HepG2 (cell line): Measurements from ENCODE around the gene ANKZF1. TPM values are rescaled to one million over a fixed set of nuclear protein-coding genes. Genes with fewer than 3 reads are reported as not detected.

ENCODE experiments used
- ATF1 ChIP-seq: IDR thresholded peaks from 2 replicates; pipeline ENCODE4 v1.6.1; 2016; ENCODE audit warnings: mild to moderate bottlenecking, control low read depth
- EZH2 ChIP-seq: conservative IDR thresholded peaks from 2 replicates; pipeline ENCODE4 v1.6.1; 2012; ENCODE audit warnings: mild to moderate bottlenecking, low read depth, low read length, moderate library complexity
- HOXA9 ChIP-seq: sonication (generic); formaldehyde crosslinking; IDR thresholded peaks from 2 replicates; pipeline ENCODE4 v1.8.1; 2022; ENCODE audit warnings: missing genetic modification reagents, mild to moderate bottlenecking, moderate library complexity, borderline replicate concordance
- IKZF1 ChIP-seq: fragments of 450-650 bp; IDR thresholded peaks from 2 replicates; pipeline ENCODE4 v1.7.1; 2016
- MTA3 ChIP-seq: sonication (generic); formaldehyde crosslinking; IDR thresholded peaks from 2 replicates; pipeline ENCODE4 v1.4.0; 2020; ENCODE audit warnings: missing genetic modification reagents
- NFKB2 ChIP-seq: sonication (generic); formaldehyde crosslinking; IDR thresholded peaks from 2 replicates; pipeline ENCODE4 v1.4.0; 2020; ENCODE audit warnings: missing genetic modification reagents, borderline replicate concordance
- PCBP1 ChIP-seq: fragments of 200-400 bp; formaldehyde crosslinking; IDR thresholded peaks from 2 replicates; pipeline ENCODE4 v1.6.1; 2017; ENCODE audit warnings: mild to moderate bottlenecking, low read depth, low read length, borderline replicate concordance
- RBFOX2 ChIP-seq: fragments of 200-400 bp; formaldehyde crosslinking; IDR thresholded peaks from 2 replicates; pipeline ENCODE4 v1.6.1; 2017; ENCODE audit warnings: low read depth, mild to moderate bottlenecking, low read length
- RBM22 ChIP-seq: fragments of 200-400 bp; formaldehyde crosslinking; optimal IDR thresholded peaks from 2 replicates; pipeline ENCODE3; 2017; ENCODE audit warnings: mild to moderate bottlenecking, low read length, moderate library complexity
- SMAD9 ChIP-seq: sonication (generic); formaldehyde crosslinking; IDR thresholded peaks from 2 replicates; pipeline ENCODE4 v1.5.1; 2020; ENCODE audit warnings: mild to moderate bottlenecking, missing genetic modification reagents
- TSC22D2 ChIP-seq: sonication (generic); formaldehyde crosslinking; IDR thresholded peaks from 2 replicates; pipeline ENCODE4 v1.5.1; 2020; ENCODE audit warnings: missing genetic modification reagents, mild to moderate bottlenecking, borderline replicate concordance
- ZBTB20 ChIP-seq: sonication (generic); formaldehyde crosslinking; IDR thresholded peaks from 2 replicates; pipeline ENCODE4 v1.8.1; 2023; ENCODE audit warnings: missing genetic modification reagents, low read depth, mild to moderate bottlenecking, borderline replicate concordance
- ZNF317 ChIP-seq: sonication (generic); formaldehyde crosslinking; IDR thresholded peaks from 2 replicates; pipeline ENCODE4 v1.5.0; 2020; ENCODE audit warnings: mild to moderate bottlenecking, missing genetic modification reagents
- ZNF567 ChIP-seq: sonication (generic); formaldehyde crosslinking; IDR thresholded peaks from 2 replicates; pipeline ENCODE4 v1.8.1; 2023; ENCODE audit warnings: mild to moderate bottlenecking, missing genetic modification reagents, borderline replicate concordance
- ZNF629 ChIP-seq: sonication (generic); formaldehyde crosslinking; conservative IDR thresholded peaks from 2 replicates; pipeline ENCODE4 v1.5.0; 2020; ENCODE audit warnings: missing genetic modification reagents
- ZNF781 ChIP-seq: sonication (generic); formaldehyde crosslinking; IDR thresholded peaks from 2 replicates; pipeline ENCODE4 v1.5.1; 2020; ENCODE audit warnings: borderline replicate concordance, mild to moderate bottlenecking, missing genetic modification reagents; ENCODE audit errors: not compliant biosample characterization
- polyA plus RNA-seq, 8 experiments: library from polyadenylated mRNA; depleted of rRNA in 3 of 8; stranded (reverse) in 7 of 8; unstranded in 1 of 8; fragments of >200 nt; fragmentation: Illumina TruSeq in 4 of 8; extraction: Trizol in 4 of 8; gene quantifications; 2 replicates each; pipeline versions ENCODE4 v1.2.1 to v1.2.3, GENCODE V29; 2011 to 2016; ENCODE audit warnings: low read depth in 4 of 8, missing spikeins in 1 of 8, mixed read lengths in 1 of 8; ENCODE audit not compliant: insufficient read depth in 1 of 8
- total RNA-seq, 5 experiments: library from RNA; depleted of rRNA; stranded (reverse); fragments of >200 nt; fragmentation: Illumina TruSeq; extraction: Trizol; gene quantifications; 2 replicates each; pipeline ENCODE4 v1.2.3, GENCODE V29; 2016; ENCODE audit warnings: low read depth in 1 of 5
- TF ChIP-seq, protein P1 (sequence below): sonication (generic); formaldehyde crosslinking; IDR thresholded peaks from 2 replicates; pipeline ENCODE4 v1.4.0; 2020; ENCODE audit warnings: missing genetic modification reagents
- TF ChIP-seq, protein P2 (sequence below): sonication (generic); formaldehyde crosslinking; IDR thresholded peaks from 2 replicates; pipeline ENCODE4 v1.4.0; 2020; ENCODE audit warnings: missing genetic modification reagents
- TF ChIP-seq, protein P3 (sequence below): sonication (generic); formaldehyde crosslinking; IDR thresholded peaks from 2 replicates; pipeline ENCODE4 v1.4.0; 2020; ENCODE audit warnings: missing genetic modification reagents
- TF ChIP-seq, protein P4 (sequence below): sonication (generic); formaldehyde crosslinking; IDR thresholded peaks from 2 replicates; pipeline ENCODE4 v1.4.0; 2020; ENCODE audit warnings: missing genetic modification reagents; ENCODE audit errors: not compliant biosample characterization

The ANKZF1 gene
- total and polyA plus RNA-seq, 2 of the 13 experiments (the other 11 are each of a cell fraction or from before 2014, with no cell fraction given) = 25.3 to 128 TPM

DNA sequence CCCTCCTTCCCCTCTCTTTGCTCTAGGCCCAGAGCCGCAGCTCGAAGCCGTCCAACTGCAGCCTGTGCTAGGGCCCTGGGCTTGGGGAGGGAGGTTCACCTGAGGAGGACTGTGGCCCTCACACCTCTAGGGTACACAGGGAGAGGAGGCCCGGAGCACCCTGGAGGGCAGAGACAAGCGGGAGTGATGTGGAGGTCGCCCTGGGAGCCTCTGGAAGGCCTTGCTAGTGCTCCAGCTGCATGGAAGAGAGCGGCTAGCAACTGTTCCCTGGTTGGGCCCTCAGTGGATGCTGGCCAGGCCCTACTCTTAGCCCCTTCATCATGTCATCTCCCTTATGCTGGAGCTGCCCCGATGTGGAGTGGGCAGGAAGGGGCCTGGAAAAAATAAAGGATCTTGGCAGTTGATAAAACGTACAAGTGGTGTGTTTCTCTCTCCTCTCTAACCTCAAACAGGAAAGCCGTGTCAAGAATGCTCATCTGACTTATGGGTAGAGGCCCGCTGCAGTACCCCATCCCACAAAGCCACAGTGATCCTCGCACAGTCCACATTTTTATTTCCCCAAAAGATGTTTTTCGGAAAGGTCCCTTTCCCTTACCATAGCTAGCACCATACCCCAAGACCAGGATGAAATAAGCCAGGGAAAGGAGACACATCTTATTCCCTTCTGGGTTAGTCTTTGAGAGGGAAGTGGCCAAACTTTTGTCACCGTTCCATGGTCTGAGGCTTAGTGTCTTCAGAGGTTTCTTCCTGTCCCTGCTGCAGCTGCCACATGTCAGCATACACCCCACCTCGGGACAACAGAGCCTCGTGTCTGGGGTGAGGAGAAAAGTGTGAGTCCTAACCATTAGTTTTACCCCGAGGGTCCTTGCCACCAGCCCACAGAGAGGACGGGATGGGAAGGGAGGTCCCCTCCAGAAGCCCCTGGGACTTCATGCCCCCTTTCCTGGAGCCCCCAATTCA lies 20.1 kb upstream of the ANKZF1 start (continued):
- TF ChIP-seq, protein P1, sequence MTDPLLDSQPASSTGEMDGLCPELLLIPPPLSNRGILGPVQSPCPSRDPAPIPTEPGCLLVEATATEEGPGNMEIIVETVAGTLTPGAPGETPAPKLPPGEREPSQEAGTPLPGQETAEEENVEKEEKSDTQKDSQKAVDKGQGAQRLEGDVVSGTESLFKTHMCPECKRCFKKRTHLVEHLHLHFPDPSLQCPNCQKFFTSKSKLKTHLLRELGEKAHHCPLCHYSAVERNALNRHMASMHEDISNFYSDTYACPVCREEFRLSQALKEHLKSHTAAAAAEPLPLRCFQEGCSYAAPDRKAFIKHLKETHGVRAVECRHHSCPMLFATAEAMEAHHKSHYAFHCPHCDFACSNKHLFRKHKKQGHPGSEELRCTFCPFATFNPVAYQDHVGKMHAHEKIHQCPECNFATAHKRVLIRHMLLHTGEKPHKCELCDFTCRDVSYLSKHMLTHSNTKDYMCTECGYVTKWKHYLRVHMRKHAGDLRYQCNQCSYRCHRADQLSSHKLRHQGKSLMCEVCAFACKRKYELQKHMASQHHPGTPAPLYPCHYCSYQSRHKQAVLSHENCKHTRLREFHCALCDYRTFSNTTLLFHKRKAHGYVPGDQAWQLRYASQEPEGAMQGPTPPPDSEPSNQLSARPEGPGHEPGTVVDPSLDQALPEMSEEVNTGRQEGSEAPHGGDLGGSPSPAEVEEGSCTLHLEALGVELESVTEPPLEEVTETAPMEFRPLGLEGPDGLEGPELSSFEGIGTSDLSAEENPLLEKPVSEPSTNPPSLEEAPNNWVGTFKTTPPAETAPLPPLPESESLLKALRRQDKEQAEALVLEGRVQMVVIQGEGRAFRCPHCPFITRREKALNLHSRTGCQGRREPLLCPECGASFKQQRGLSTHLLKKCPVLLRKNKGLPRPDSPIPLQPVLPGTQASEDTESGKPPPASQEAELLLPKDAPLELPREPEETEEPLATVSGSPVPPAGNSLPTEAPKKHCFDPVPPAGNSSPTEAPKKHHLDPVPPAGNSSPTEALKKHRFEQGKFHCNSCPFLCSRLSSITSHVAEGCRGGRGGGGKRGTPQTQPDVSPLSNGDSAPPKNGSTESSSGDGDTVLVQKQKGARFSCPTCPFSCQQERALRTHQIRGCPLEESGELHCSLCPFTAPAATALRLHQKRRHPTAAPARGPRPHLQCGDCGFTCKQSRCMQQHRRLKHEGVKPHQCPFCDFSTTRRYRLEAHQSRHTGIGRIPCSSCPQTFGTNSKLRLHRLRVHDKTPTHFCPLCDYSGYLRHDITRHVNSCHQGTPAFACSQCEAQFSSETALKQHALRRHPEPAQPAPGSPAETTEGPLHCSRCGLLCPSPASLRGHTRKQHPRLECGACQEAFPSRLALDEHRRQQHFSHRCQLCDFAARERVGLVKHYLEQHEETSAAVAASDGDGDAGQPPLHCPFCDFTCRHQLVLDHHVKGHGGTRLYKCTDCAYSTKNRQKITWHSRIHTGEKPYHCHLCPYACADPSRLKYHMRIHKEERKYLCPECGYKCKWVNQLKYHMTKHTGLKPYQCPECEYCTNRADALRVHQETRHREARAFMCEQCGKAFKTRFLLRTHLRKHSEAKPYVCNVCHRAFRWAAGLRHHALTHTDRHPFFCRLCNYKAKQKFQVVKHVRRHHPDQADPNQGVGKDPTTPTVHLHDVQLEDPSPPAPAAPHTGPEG = no peak
- TF ChIP-seq NFKB2 (CRISPR knock-in tag) = peak; percentile 38; the same call in 1 of the 2 replicates
- TF ChIP-seq RBFOX2 = peak; percentile 44; the same call in 1 of the 2 replicates
- TF ChIP-seq ZBTB20 (CRISPR knock-in tag) = no peak
- peak; percentile 50; the same call in 1 of the 2 replicates for TF ChIP-seq HOXA9 (CRISPR knock-in tag)
- no peak for TF ChIP-seq ZNF567 (CRISPR knock-in tag)
- TF ChIP-seq, protein P2, sequence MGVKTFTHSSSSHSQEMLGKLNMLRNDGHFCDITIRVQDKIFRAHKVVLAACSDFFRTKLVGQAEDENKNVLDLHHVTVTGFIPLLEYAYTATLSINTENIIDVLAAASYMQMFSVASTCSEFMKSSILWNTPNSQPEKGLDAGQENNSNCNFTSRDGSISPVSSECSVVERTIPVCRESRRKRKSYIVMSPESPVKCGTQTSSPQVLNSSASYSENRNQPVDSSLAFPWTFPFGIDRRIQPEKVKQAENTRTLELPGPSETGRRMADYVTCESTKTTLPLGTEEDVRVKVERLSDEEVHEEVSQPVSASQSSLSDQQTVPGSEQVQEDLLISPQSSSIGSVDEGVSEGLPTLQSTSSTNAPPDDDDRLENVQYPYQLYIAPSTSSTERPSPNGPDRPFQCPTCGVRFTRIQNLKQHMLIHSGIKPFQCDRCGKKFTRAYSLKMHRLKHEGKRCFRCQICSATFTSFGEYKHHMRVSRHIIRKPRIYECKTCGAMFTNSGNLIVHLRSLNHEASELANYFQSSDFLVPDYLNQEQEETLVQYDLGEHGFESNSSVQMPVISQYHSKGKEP (CRISPR knock-in tag) = no peak
- TF ChIP-seq ZNF317 (CRISPR knock-in tag) = no peak
- no peak for TF ChIP-seq MTA3 (CRISPR knock-in tag)
- TF ChIP-seq ZNF781 (CRISPR knock-in tag) = no peak
- TF ChIP-seq, protein P3, sequence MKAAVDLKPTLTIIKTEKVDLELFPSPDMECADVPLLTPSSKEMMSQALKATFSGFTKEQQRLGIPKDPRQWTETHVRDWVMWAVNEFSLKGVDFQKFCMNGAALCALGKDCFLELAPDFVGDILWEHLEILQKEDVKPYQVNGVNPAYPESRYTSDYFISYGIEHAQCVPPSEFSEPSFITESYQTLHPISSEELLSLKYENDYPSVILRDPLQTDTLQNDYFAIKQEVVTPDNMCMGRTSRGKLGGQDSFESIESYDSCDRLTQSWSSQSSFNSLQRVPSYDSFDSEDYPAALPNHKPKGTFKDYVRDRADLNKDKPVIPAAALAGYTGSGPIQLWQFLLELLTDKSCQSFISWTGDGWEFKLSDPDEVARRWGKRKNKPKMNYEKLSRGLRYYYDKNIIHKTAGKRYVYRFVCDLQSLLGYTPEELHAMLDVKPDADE (CRISPR knock-in tag) = no peak
- peak; percentile 32 for TF ChIP-seq RBM22
- TF ChIP-seq ATF1 = no peak
- no peak for TF ChIP-seq EZH2
- no peak for TF ChIP-seq TSC22D2 (CRISPR knock-in tag)
- no peak for TF ChIP-seq ZNF629 (CRISPR knock-in tag)
- no peak for TF ChIP-seq PCBP1
- no peak for TF ChIP-seq IKZF1
- TF ChIP-seq SMAD9 (CRISPR knock-in tag) = no peak
- TF ChIP-seq, protein P4, sequence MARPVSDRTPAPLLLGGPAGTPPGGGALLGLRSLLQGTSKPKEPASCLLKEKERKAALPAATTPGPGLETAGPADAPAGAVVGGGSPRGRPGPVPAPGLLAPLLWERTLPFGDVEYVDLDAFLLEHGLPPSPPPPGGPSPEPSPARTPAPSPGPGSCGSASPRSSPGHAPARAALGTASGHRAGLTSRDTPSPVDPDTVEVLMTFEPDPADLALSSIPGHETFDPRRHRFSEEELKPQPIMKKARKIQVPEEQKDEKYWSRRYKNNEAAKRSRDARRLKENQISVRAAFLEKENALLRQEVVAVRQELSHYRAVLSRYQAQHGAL (CRISPR knock-in tag) = no peak
